NCI-H1694 (cell line): ENCODE measurements around the gene RILPL1.
"Not testable (repeated sequence)": the region's sequence is repeated elsewhere in the genome, so short reads cannot be mapped to it uniquely, and the experiment has no call there.

Source experiments
- DNase-seq: peaks from one replicate; lab custom pipeline; 2025; lab: John Stamatoyannopoulos, UW

The RILPL1 gene

GRCh38 chr12:123463174-123463573, 70.3 kb downstream of the RILPL1 start:
- not testable (repeated sequence) for DNase-seq

- DNase-seq, result peak; percentile 57
Observed at GRCh38 chr12:123457980-123458779, 75.3 kb downstream of the RILPL1 start, which contains the start of gene SNRNP35. Gene SNRNP35 (plus strand): TSS chr12:123458139. CDS start chr12:123465541, 7,402 bp downstream.

- DNase-seq, result no peak
Observed at GRCh38 chr12:123453165-123453564, 80.4 kb downstream of the RILPL1 start.

GRCh38 chr12:123452276-123452550, 81.3 kb downstream of the RILPL1 start:
- DNase-seq, result not testable (repeated sequence)

- DNase-seq, result no peak
Observed at GRCh38 chr12:123450636-123451035, 82.9 kb downstream of the RILPL1 start.

- DNase-seq, result no peak
Observed at GRCh38 chr12:123449856-123450255, 83.7 kb downstream of the RILPL1 start.

GRCh38 chr12:123449249-123449733, 84.2 kb downstream of the RILPL1 start:
- DNase-seq, result no peak

GRCh38 chr12:123446333-123446713, 87.2 kb downstream of the RILPL1 start:
- DNase-seq, result no peak

- no peak for DNase-seq
Observed at GRCh38 chr12:123445388-123446332, 87.9 kb downstream of the RILPL1 start.

- no peak for DNase-seq
Observed at GRCh38 chr12:123444092-123445026, 89.2 kb downstream of the RILPL1 start.

- no peak for DNase-seq
Observed at GRCh38 chr12:123442774-123443173, 90.7 kb downstream of the RILPL1 start.

GRCh38 chr12:123441523-123442164, 91.9 kb downstream of the RILPL1 start:
- DNase-seq, result no peak

- DNase-seq, result peak; percentile 4
Observed at GRCh38 chr12:123436017-123436964, 97.2 kb downstream of the RILPL1 start, which contains the start of gene RILPL2. Gene RILPL2 (minus strand): TSS chr12:123436684. CDS start chr12:123436420, 264 bp downstream.

GRCh38 chr12:123435636-123436016, 97.9 kb downstream of the RILPL1 start:
- no peak for DNase-seq

- no peak for DNase-seq
Observed at GRCh38 chr12:123433615-123434014, 99.9 kb downstream of the RILPL1 start.

GRCh38 chr12:123431951-123432817, 101.3 kb downstream of the RILPL1 start:
- DNase-seq, result not testable (repeated sequence)

GRCh38 chr12:123429101-123429500, 104.4 kb downstream of the RILPL1 start:
- DNase-seq, result not testable (repeated sequence)

GRCh38 chr12:123428591-123428990, 104.9 kb downstream of the RILPL1 start:
- no peak for DNase-seq
